GM12875 (cell line): ENCODE results near the gene AFTPH.

Source experiments
- H3K4me3 ChIP-seq: one replicate; pipeline ENCODE4 v1.5.1; 2011; ENCODE audit warnings: low read depth, low read length, control low read depth
- CTCF ChIP-seq: IDR thresholded peaks from 2 replicates; pipeline ENCODE4 v1.5.1; 2011; ENCODE audit warnings: low read depth, mild to moderate bottlenecking, control low read depth, inconsistent platforms, low read length, moderate library complexity, borderline replicate concordance; ENCODE audit not compliant: insufficient read depth

The AFTPH gene

GRCh38 chr2:64481665-64482064, 42.5 kb upstream of the AFTPH start:
- no peak overlapping the region for H3K4me3 ChIP-seq
- no peak for TF ChIP-seq CTCF

- no peak for TF ChIP-seq CTCF
These were observed 41.9 kb upstream of the AFTPH start for GRCh38 chr2:64482243-64482642.

GRCh38 chr2:64482765-64483504, 41.2 kb upstream of the AFTPH start:
- TF ChIP-seq CTCF: no peak
- H3K4me3 ChIP-seq: no peak overlapping the region

More at GRCh38 chr2:64482243-64482642, 41.9 kb upstream of the AFTPH start:
- H3K4me3 ChIP-seq: no peak overlapping the region

GRCh38 chr2:64485331-64485730, 38.8 kb upstream of the AFTPH start:
- TF ChIP-seq CTCF: no peak
- no peak overlapping the region for H3K4me3 ChIP-seq

GRCh38 chr2:64485961-64486360, 38.2 kb upstream of the AFTPH start:
- no peak overlapping the region for H3K4me3 ChIP-seq
- TF ChIP-seq CTCF: no peak

- TF ChIP-seq CTCF: no peak
- H3K4me3 ChIP-seq: no peak overlapping the region
These were observed 36.7 kb upstream of the AFTPH start for GRCh38 chr2:64487256-64488049.
